Body of pancreas (tissue), 4 donors: ENCODE data around the gene PACSIN2.

Source experiments
- POLR2A ChIP-seq, 3 donors: fragments of 450-650 bp; IDR thresholded peaks; one replicate each; pipeline ENCODE4 v1.6.1; 2016; ENCODE audit warnings: antibody characterized with exemption in 3 of 3, mild to moderate bottlenecking in 2 of 3
- TF ChIP-seq, protein P1 (sequence below), 7 experiments: fragments of 450-650 bp in 4 of 7; fragments of 200-600 bp in 3 of 7; sonication (generic) in 3 of 7; IDR thresholded peaks; one replicate each; pipeline ENCODE4 v1.5.1; 2016 to 2019; ENCODE audit warnings: antibody characterized with exemption in 7 of 7

DNA sequence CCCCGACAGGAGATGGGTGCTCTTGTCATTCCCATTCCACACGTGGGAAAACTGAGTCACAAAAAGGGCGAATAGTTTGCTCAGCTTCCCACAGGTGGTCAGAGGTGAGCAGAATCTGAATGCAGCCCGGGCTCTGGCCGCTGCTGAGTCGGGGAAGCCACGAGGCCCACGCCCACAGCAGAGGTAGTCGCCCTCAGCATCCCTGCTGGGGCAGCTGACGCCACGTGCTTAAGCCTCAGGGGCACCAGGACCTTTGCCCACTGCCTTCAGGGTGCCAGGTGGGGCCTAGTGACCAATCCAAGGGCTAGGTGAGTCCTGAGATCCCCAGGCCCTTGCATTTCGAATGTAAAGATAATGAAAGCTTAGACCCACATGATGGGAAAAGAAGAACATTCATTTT lies 133.7 kb downstream of the PACSIN2 start:
- TF ChIP-seq, protein P1, sequence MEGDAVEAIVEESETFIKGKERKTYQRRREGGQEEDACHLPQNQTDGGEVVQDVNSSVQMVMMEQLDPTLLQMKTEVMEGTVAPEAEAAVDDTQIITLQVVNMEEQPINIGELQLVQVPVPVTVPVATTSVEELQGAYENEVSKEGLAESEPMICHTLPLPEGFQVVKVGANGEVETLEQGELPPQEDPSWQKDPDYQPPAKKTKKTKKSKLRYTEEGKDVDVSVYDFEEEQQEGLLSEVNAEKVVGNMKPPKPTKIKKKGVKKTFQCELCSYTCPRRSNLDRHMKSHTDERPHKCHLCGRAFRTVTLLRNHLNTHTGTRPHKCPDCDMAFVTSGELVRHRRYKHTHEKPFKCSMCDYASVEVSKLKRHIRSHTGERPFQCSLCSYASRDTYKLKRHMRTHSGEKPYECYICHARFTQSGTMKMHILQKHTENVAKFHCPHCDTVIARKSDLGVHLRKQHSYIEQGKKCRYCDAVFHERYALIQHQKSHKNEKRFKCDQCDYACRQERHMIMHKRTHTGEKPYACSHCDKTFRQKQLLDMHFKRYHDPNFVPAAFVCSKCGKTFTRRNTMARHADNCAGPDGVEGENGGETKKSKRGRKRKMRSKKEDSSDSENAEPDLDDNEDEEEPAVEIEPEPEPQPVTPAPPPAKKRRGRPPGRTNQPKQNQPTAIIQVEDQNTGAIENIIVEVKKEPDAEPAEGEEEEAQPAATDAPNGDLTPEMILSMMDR (IDR thresholded peaks at IDR 0.05): no peak
- no peak for TF ChIP-seq POLR2A (IDR thresholded peaks at IDR 0.05)
